ENCODE data around the gene MYLIP.

Gene MYLIP

DNA sequence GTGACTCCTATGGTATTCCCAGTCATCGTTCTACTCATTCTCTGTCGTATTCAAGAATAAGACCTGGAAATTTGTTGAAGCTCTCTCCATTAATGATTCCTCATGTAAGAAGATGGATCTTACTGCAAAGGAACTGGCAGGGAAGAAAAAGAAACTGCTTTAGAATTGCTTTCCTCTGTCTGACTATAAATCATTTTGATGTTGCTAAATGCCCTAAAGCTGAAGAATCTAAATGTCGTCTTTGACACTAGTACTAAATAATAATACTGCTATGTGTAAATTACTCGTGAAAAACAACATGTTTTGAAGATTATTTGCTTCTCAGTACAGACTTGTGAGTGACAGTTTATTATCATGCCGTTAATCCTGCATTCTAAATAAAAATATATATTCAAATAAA is 20.5 kb upstream of the MYLIP start:
- no peak for DNase-seq

DNA sequence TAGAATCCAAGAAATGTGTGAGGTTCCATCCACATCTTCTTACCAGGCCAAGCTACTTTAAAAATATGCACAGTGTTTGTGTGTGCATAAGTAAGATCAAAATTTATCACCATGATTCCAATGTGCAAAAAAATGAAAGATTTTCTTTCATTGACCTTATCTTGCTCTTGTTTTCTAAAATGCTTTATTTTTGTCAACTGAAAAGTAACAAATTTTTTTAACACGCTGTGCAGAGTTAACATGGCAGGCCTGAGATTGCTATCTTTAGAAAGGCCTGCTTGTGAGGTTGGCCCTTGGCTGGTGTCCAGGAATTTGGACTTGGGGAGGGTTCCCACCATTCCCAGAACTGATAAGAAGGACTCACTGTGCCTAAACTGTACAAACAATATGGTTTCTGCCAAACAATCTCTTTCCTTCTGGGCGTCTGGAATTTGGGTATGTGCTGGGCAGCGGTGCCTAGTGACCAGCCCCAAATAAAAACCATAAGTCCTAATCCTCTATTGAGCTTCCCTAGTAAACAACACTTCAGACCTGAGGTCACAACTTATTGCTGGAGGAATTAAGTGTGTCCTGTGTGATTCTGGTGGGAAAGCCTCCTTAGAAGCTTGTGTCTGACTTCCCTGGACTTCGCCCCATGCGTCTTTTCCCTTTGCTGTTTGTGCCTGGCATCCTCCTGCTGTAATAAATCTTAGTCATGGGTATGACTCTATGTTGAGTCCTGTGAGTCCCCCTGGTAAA is 19.8 kb upstream of the MYLIP start:
- DNase-seq = no peak

DNA sequence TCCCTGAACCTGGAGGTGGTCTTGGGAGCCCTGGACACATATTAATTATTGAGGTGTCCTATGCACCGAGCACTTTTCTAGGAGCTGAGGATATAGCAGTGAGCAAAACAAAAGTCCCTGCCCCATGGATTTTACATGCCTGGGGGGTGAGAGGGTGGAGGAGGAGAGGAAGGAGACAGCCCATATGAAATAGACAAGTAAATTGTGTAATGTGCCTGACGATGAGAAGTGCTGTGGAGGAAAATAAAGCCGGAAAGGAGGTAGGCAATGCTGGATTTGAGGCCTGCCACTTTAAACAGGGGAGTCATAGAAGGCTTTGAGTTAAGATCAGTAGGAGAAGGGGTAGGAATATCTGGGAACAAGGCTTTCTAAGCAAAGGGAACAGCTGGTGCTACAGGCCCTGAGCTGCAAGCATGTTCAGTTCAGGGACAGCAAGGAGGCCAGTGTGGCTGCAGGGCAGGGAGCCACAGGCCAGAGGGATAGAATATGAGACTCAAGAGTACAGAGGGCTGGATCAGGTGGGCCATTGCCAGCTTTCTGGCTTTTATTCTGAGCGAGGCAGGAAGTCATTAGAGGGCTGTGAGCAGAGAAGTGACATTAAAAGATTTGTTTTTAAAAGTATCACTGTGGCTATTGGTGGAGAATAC is 19.1 kb upstream of the MYLIP start:
- no peak for DNase-seq

DNA sequence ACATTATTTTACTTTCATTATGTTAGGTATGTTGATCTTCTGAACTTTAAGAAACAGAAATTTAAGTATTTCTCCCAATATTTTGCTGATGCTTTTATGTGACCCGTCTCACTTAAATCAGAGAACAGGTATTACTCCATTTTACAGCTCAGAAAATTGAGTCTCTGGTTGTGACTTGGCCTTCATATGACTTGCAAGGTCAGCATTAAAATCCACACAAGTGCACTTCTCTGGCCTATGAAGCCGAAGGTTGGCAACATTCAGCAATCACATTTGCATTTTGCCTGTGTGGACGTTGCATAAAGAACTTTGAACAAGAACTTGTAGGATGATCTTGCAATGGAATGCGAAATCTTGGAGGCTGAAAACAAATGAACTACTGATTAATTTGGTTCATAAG is 10.1 kb upstream of the MYLIP start:
- DNase-seq = no peak

DNA sequence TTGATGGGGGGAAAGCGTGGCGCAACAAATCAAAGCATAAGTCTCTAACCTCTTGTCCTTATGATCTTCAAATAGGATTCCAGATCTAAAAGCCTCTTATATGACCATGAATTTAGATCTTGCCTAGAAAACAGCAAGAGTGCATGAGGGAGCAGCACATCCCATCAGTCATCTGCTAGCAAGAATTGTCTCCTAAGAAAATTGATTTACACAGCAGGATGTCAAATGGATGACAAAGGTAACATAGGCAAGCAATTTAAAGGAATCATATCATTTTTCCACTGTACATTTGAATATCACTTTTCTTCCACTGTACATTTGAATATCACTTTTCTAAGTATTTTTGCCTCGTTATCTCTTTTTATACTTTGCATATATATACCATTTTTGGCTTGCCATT is 7.5 kb upstream of the MYLIP start:
- no peak for DNase-seq

DNA sequence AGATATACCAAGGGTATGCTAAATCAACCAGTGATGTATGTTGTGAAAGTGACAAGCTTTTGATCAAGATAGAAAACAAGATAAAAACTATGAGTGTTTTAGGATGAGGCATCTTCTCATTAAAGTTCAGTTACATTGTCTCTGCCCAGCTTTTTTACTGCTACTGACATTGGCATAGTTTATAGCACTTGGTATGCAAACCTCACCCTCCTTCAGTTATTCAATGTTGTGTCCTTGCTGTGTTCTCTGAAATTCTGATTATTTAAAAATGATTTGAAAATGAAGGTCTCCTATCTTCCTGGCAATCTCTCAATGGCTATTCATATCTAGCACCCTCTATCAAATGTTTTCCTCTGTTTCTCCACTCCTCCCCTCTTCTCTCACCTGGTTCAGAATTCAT is 6.7 kb upstream of the MYLIP start:
- DNase-seq = no peak

DNA sequence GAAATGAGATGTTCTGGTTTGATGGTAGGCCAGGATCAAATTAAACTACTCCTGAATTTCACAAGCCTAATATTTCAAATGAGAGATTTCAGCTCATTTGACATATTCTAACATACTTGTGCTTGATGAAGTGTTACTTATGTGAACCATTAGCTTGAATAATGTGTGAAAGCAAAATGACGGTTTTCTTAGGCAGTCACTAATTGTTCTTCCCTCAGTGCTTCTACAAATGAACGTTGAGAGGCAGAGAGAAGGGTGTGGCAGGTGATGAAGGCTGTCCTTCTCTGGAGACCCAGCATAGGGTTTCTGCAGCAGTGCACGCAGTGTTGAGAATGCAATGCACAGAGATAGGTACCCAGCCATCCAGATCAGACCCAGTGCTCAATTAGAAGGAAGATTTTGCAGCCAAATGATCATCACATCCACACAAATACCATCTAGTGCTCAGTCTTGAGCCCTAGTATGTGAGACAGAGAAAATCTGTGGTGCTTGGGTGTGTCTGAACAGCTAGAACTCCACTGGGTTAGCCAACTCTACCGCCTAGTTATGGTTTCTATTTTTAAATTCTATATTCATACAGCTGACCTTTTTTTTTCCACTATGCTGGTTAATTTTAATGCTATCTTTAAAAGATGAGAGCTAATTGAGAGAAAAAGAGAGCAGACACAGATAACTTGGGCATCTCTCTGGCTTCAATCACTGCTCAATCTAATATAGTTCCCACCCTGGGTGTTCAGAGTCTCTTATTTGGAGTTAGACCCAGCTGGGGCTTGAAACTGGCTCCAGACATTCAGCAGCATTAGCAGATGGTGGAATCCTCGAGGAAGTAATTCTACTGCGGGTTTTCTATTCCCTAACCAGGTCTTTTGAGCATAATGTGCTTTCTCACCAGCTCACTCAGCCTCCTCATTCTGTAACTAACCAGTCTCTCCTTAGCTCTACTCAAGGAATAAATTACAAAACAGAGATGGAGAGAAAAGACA is 4.4 kb upstream of the MYLIP start:
- no peak for DNase-seq

DNA sequence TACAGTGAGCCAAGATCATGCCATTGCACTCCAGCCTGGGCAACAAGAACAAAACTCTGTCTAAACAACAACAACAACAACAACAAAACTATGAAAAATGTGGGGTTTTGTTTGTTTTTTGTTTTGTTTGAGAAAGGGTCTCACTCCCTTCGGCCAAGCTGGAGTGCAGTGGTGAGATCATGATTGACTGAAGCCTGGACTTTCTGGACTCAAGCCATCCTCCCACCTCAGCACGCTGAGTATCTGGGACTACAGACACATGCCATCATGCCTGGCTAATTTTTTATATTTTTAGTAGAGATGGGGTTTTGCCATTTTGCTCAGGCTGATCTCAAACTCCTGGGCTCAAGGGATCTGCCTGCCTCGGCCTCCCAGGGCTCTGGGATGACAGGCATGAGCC is 2.8 kb upstream of the MYLIP start:
- no peak for DNase-seq

DNA sequence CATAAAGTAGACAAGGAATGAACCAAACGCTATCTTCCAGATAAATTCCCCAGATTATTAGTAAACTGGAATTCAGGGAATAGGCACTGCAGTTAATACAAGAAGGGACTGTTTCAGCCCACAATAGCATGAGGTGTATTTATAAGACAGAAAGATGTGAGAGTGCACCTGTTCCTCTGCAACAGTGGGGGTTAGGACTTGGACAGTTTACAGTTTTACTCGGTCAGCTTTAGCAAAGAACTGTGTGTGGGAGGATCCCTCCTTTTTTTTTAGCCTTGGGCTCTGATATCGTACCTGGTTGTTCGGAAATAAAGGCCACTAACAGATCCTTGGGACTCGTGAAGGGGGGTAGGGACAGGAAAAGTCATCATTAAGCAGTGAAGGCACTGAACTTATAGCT is 2.0 kb upstream of the MYLIP start:
- no peak for DNase-seq

DNA sequence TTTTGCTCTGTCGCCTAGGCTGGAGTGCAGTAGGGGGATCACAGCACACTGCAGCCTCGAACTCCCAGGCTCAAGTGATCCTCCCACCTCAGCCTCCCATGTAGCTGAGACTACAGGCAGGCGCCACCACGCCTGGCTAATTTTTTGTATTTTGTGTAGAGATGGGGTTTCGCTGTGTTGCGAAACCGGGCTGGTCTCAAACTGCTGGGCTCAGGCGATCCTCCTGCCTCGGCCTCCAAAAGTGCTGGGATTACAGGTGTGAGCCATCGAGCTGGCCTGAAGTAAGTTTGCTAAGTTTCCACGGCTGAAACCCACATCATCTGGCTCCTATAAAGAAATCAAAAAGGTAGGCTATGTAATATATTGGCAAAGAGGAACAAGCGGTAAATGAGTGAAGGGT is 1.4 kb upstream of the MYLIP start:
- DNase-seq = no peak

DNA sequence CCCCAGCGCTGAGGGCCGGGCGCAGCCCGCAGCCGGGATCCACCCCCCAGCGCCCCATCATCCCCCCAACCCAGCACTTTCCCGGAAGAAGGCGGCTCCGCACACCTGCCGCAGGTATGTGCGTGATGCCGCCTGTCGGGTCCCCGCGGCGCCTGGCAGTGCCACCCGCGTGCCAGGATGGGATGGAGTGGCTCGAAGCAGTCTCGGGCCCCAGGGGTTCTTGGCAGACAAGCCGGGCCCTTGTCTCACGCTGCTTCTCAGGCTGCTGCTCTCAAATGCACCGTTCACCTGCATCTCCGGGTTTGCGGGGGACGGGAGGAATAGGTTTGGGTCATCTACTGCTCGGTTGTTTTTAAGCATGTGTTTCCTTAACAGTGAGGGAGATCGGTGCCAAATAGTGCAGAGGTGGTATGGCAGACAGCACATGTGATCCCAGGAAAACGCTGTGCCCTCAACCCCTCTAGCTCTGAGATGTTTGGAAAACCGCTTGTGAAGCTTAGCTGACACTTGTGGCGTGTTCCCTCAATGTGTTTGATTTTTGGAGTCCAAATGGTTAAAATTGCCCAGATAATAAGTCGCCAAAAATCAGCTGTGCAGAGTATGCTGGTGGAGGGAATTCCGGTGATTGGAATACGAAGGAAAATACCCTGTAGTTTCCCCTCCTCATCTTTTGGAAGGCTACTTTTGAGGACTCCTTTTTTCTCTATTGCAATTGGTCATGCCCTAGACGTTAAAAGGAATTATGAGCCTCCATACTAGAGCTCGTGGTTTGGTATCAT is 926 bp downstream of the MYLIP start:
- DNase-seq = peak in 5 of 6 experiments; percentile 58 to 80 (median 72)

DNA sequence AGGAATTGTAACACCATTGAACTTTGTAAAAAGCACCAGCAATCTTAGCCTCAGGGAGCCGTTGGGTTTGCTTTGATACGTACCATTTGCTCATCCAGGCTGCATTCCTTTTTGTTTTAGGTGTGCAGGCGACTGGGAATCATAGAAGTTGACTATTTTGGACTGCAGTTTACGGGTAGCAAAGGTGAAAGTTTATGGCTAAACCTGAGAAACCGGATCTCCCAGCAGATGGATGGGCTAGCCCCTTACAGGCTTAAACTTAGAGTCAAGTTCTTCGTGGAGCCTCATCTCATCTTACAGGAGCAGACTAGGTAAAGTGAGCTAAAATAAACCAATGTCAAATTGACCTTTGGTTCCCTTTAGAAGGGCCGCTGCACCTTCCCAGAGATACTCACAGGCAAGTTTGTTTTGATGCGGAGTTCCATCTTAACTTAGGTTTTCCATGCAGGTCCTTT is 1.6 kb downstream of the MYLIP start:
- no peak for DNase-seq

DNA sequence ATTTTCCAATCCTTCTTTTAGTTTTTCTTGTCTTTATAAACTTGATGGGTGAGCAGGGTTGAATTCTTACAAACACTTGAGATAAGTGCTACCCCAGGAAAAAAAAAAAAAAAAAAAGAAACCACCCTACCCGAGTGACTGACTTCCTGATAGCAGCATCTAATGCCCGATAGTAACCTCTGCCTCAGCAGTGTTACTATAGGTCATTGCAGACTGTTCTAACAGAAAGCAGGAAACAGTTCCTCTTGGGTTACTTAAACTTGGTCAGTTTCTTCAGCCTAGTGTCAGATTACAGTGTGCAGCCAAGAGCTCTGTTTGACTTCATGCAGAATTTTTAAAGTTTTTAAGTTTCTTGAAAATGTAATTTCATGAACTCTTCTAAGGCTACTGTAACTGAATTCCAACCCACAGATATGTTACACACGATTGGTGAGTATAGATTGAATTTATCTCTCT is 2.1 kb downstream of the MYLIP start:
- peak in 5 of 6 experiments; percentile 23 to 84 (median 77) for DNase-seq

DNA sequence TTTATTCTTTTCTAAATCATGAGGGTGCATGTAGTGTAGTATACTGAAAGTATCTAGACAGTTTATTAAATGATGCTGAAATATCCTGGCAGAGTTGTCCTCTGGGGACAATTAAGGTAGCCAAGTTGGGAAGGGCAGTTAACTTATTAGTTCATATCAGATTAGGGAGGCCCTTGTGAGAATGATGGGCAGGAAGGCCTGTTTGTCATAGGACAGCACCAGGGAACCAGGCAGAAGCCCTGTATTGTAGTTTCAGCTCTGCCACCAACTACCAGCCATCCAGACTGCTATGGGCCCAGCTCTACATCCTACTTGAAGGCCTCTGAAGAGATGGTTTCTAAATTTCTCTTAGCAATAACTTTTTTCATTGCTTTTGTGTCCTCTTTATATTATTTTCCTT is 4.0 kb downstream of the MYLIP start:
- DNase-seq = no peak

DNA sequence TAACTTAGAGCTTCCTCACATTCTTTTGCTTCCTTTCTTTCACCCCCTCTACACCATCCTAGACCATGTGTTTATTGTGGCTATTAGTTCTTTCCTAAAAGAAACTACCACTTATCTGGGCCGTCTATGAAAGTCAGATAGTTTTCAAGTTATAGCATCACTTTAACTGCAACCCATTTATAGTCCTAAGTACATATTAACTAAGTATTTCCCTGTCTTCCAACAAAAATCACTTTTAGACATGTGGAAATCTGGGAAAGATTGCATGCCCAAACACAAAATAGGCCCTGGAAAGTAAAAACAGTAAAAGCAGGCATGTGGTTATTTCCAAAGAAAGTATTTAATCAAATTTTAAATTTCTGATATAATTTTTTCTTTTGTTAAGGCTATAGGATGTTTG is 5.5 kb downstream of the MYLIP start:
- no peak for DNase-seq

DNA sequence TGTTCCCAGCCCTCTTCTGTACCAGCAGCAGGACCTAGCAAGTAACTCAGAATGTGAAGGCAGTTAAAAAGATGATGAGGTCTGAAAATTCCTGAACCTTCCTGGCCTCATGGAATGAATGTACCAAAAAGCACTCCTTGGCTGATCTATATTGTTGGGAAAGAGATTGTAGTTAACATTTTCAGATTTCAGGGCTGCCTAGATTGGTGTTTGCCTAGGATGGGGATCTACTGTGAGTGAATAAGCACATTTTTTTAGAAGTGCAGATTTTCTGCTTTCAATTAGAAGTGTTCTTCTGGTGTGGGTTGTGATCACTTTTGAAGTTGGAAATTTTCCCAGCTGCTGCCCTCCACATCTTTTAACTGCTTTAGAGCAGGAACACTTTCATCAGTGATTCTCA is 6.2 kb downstream of the MYLIP start:
- no peak for DNase-seq

DNA sequence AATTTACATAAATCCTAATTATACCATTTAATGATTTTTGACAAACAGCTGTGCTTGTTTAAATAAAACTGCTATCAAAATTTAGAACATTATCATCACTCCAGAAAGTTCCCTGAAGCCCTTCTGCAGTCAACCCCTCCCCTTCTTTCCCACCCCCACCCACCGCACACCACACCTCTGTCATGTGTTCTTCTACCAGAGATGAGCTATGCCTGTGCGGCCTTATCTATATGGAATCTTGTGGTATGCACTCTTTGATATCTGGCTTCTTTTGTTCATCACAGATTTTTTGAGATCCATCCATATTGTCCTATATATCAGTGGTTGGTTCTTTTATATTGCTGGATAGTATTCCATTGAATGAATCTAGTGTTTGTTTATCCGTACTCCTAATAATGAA is 7.2 kb downstream of the MYLIP start:
- peak; percentile 38 to 63 (median 54) for DNase-seq

DNA sequence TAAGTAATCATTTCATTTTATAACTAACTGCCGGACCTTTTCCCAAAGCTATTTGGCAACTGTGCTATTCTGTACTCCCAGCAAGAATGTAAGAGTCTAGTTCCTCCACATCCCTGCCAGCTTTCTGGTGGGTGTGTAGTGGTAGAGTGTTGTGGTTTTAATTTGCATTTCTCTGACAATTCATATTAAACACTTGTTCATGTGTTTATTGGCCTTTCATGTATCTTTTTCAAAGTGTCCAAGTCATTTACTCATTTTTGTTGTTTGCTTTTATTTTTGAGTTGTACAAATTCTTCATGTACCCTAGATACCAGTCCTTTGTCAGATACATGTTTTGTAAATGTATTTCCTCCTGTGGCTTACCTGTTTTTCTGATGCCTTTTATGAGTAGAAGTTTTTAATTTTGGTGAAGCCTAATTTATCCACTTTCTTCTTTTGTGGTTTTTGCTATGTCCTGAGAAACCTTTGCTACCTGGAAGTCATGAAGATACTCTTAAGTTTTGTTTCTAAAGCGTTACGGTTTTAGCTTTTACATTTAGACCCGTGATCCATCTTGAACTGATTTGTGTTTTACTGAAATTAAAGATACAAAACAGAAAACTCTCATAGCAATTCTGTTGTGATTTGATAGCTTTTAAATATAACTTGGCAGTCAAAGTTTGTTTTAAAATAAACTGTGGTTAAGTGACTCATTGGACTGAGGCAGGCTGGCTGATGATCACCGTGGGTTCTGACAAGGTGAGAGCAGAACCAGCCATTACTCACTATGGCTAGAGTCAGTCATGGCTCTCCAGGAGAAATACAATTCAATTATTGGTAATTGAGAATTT is 8.0 kb downstream of the MYLIP start:
- DNase-seq = peak in 2 of 6 experiments; percentile 52 to 58

DNA sequence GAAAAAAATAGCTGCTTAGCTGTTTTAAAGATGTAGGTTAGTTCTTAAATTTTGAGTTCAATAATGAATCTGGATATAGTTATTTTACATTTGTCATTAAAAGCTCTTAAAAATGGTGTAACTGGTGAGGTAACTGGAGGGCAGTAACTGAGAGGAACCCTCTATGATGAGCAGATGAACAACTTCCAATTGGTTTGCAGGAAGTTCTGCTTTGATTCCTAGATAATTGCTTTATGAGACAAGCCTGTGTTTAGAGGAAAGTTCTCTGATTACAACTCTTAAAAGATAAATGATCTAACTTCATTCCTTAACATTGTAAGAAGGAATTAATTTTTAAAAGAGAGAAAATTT is 8.5 kb downstream of the MYLIP start:
- no peak for DNase-seq

DNA sequence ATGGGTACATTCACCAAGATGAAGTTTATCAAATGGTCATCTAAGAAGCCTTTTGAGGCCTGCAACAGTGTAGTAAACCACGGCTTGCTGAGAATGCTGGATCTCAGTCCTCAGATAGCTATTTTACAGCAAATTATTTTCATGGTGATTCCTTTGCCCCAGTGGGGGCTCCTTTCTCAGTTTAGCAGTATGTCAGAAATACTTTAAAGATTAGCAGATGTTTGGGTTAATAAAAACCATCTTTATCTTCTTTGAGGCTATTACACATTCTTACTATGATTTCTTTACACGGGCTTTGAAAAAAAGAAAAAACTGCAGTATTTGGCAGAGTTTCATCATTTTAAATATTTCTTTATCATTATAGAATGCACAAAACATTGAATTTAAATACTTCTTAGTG is 10.7 kb downstream of the MYLIP start:
- DNase-seq = no peak

DNA sequence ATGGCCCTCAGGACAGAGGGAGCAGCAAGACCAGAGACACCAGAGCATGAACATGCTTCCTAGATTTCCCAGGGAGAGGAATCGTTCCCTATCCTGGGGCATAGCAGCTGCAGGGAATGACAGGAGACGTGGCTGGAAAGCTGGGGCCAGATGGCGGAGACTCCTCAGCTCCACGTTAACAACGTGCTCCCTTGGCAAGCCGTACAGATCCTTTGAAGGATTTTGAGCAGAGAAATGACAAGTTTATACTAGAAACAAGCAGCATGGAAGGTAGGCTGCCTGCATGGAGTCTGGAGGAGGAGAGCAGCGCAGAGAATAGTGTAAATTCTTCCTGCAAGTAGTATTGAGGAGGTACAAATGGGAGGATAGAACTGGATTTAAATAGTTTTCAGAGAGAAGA is 11.7 kb downstream of the MYLIP start:
- DNase-seq = no peak

DNA sequence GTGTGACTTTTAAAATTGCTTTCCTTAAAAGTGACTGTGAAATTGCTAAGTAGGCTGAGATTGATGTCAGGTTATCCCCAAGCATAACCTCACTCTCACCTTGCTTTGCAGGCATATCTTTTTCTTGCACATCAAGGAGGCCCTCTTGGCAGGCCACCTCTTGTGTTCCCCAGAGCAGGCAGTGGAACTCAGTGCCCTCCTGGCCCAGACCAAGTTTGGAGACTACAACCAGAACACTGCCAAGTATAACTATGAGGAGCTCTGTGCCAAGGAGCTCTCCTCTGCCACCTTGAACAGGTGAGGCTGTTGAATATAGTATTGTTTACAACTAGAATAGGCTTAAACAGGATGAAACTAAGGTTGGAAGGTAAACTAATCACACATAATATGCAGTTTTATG is 12.6 kb downstream of the MYLIP start:
- DNase-seq = no peak
